ENCODE results near the gene RASGRF1.

RASGRF1 gene

DNA sequence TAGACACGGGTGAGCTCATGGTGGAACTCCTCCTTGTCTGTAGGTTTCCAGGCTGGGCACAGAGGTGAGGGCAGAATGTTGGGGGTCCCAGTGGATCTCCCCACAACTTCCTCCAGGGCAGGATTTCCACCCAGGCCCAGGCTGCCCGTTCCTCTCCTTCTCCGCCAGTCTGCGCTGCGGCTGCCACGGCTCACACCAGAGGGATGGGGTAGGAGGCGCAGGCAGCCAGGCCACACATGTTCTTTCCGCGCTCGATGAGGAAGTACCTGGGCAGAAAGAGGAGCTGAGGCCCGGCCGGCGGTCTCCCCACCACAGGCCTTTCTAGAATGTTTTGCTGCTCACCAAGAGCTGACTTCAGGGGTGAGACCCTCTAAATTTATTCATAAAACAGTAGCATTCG, 168.6 kb downstream of the RASGRF1 start:
- Histone ChIP-seq H3K4me3 (ENCODE audit: low read depth, low read length) (no peak overlapping the region), H3K36me3 (ENCODE audit: control insufficient read depth, insufficient read depth, low read length) (no peaks in the 10 kb centered on the region), H3K4me2 (ENCODE audit: low read length) (no peak overlapping the region), H3K27me3 (ENCODE audit: control insufficient read depth, insufficient read depth, low read length) (no peaks in the 10 kb centered on the region), H3K27ac (no peak overlapping the region), H3K9ac (no peak overlapping the region), H3K9me3 (ENCODE audit: control insufficient read depth, low read length) (no peaks in the 10 kb centered on the region), H2AFZ (no peak overlapping the region), H3K79me2 (peaks cover 3% of the 10 kb centered on the region), H3K4me1 (no peaks in the 10 kb centered on the region)
- TF ChIP-seq, protein P1, sequence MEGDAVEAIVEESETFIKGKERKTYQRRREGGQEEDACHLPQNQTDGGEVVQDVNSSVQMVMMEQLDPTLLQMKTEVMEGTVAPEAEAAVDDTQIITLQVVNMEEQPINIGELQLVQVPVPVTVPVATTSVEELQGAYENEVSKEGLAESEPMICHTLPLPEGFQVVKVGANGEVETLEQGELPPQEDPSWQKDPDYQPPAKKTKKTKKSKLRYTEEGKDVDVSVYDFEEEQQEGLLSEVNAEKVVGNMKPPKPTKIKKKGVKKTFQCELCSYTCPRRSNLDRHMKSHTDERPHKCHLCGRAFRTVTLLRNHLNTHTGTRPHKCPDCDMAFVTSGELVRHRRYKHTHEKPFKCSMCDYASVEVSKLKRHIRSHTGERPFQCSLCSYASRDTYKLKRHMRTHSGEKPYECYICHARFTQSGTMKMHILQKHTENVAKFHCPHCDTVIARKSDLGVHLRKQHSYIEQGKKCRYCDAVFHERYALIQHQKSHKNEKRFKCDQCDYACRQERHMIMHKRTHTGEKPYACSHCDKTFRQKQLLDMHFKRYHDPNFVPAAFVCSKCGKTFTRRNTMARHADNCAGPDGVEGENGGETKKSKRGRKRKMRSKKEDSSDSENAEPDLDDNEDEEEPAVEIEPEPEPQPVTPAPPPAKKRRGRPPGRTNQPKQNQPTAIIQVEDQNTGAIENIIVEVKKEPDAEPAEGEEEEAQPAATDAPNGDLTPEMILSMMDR (IDR thresholded peaks at IDR 0.05) = no peak

DNA sequence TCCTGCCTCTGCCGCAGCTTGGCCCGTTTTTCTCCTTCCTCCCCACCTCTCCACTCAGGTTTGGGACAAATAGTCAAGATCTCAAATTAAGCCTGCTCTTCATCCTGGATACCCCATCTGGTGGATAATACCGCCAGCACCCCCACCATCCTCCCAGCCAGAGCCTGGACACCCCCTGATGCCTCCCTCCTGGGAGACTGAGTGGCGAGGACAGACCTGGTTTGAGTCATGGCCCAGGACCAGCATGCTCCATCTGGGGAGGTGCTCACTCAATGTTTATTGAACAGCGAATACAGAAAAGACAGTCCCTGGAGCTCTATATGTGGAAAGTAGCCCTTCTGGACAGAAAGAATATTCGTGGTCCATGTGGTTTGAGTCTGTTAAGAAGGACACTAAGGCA, 169.1 kb downstream of the RASGRF1 start:
- Histone ChIP-seq H3K79me2 (peaks cover 3% of the 10 kb centered on the region), H3K9ac (no peak overlapping the region), H2AFZ (no peak overlapping the region), H3K36me3 (ENCODE audit: control insufficient read depth, insufficient read depth, low read length) (no peaks in the 10 kb centered on the region), H3K27ac (no peak overlapping the region), H3K4me3 (ENCODE audit: low read depth, low read length) (no peak overlapping the region), H3K9me3 (ENCODE audit: control insufficient read depth, low read length) (no peaks in the 10 kb centered on the region), H3K27me3 (ENCODE audit: control insufficient read depth, insufficient read depth, low read length) (no peaks in the 10 kb centered on the region), H3K4me1 (no peaks in the 10 kb centered on the region), H3K4me2 (ENCODE audit: low read length) (no peak overlapping the region)
- TF ChIP-seq, protein P1 (IDR thresholded peaks at IDR 0.05) = no peak

DNA sequence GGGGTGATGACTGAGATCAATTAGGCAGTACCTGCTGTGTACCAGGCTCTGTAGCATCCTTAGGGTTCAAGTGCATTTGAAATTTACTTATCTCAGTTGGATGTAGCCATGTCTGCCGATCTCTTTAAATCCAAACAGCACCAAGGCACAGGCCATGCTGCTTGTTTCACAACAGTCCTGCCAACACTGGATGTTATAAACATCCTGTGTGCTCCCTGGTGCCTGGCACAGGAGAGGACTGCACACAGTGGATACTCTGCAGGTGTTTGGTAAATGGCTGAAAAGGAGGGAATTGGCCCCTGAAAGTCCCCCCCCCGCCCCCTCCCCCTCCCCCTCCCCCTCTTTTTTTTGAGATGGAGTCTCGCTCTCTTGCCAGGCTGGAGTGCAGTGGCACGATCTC, 172.7 kb downstream of the RASGRF1 start:
- Histone ChIP-seq H3K9me3 (ENCODE audit: control insufficient read depth, low read length) (no peaks in the 10 kb centered on the region), H3K9ac (no peak overlapping the region), H3K4me3 (ENCODE audit: low read depth, low read length) (no peak overlapping the region), H2AFZ (no peak overlapping the region), H3K27ac (no peak overlapping the region), H3K79me2 (peaks cover 6% of the 10 kb centered on the region), H3K36me3 (ENCODE audit: control insufficient read depth, insufficient read depth, low read length) (no peaks in the 10 kb centered on the region), H3K27me3 (ENCODE audit: control insufficient read depth, insufficient read depth, low read length) (no peaks in the 10 kb centered on the region), H3K4me1 (no peaks in the 10 kb centered on the region), H3K4me2 (ENCODE audit: low read length) (no peak overlapping the region)
- TF ChIP-seq, protein P1 (IDR thresholded peaks at IDR 0.05) = no peak

DNA sequence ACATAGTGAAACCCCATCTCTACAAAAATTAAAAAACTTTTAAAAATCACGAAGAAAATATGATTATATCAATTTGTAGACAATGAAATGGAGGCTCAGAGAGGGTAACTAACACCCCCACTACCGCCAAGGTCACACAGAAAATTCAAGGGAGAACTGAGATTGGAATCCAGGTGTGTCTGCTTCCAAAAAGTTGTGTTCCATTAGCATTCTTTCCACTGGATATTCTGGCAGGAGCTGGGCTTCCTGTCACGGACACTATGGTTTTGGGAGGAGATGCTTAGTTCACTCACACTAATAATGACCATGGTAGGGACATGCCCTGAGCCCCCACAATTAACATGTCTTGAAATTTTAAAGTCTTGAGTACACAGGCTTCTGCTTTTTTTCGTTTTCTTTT, 174.5 kb downstream of the RASGRF1 start:
- Histone ChIP-seq H3K4me1 (no peaks in the 10 kb centered on the region), H3K9me3 (ENCODE audit: control insufficient read depth, low read length) (no peaks in the 10 kb centered on the region), H3K4me3 (ENCODE audit: low read depth, low read length) (no peak overlapping the region), H3K4me2 (ENCODE audit: low read length) (no peak overlapping the region), H3K27me3 (ENCODE audit: control insufficient read depth, insufficient read depth, low read length) (no peaks in the 10 kb centered on the region), H3K27ac (no peak overlapping the region), H3K9ac (no peak overlapping the region), H3K36me3 (ENCODE audit: control insufficient read depth, insufficient read depth, low read length) (no peaks in the 10 kb centered on the region), H2AFZ (no peak overlapping the region), H3K79me2 (peaks cover 10% of the 10 kb centered on the region)
- TF ChIP-seq, protein P1 (IDR thresholded peaks at IDR 0.05) = no peak

DNA sequence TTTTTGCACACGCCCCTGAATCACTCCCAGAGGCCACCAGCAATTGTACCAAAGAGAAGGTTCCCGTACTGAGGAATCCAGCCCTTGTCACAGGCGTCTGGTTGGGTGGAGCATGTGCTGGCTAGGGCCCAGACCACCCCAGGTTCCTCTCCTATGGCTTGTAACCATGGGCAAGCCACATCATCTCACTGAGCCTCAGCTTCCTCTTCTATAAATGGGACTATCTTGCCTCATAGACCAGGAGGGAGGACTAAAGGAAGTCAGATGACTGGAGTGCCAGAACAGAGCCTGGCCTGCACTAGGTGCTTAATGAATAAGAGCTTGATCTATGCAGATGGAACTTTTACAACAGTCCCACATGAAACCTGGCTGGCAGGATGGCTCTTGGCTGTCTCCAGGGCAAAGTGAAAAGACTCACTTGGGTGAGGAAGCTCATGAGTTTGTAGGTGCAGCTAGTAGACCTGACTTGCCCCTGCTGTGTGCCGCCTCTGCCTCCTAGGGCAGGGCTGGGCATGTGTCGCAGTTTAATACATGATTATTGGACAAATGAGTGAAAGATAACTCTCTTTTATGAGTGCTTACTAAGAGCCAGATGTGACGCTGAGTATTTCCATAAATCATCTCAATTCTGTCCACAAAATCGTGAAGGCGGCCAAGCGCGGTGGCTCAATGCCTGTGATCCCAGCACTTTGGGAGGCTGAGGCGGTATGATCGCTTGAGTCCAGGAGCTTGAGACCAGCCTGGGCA, 175.1 kb downstream of the RASGRF1 start:
- Histone ChIP-seq H2AFZ (no peak overlapping the region), H3K27me3 (ENCODE audit: control insufficient read depth, insufficient read depth, low read length) (no peaks in the 10 kb centered on the region), H3K4me3 (ENCODE audit: low read depth, low read length) (no peak overlapping the region), H3K36me3 (ENCODE audit: control insufficient read depth, insufficient read depth, low read length) (no peaks in the 10 kb centered on the region), H3K9ac (no peak overlapping the region), H3K4me1 (no peaks in the 10 kb centered on the region), H3K79me2 (peaks cover 12% of the 10 kb centered on the region), H3K4me2 (ENCODE audit: low read length) (no peak overlapping the region), H3K9me3 (ENCODE audit: control insufficient read depth, low read length) (no peaks in the 10 kb centered on the region), H3K27ac (no peak overlapping the region)
- TF ChIP-seq, protein P1 (IDR thresholded peaks at IDR 0.05) = no peak
